ENCODE measurements around the gene DIS3L2. TPM values are rescaled to one million over a fixed set of nuclear protein-coding genes. Genes with fewer than 3 reads are reported as not detected.

Gene DIS3L2
- total and polyA plus RNA-seq, 2 experiments from 2014 or later, result 15.2 to 25.3 TPM

- TF ChIP-seq CTCF (conservative IDR thresholded peaks at IDR 0.05; ENCODE audit: low read depth in 2 of 2), result no peak
- no peak for TF ChIP-seq JUNB (IDR thresholded peaks at IDR 0.05; ENCODE audit: unreplicated experiment)
- TF ChIP-seq ZNF331 (CRISPR knock-in tag; IDR thresholded peaks at IDR 0.05; ENCODE audit: low read depth), result no peak
- TF ChIP-seq ETS1 (IDR thresholded peaks at IDR 0.05), result no peak
- no peak for TF ChIP-seq POLR2AphosphoS5 (IDR thresholded peaks at IDR 0.05; ENCODE audit: low read depth)
- no peak for TF ChIP-seq REST (IDR thresholded peaks at IDR 0.05; ENCODE audit: unreplicated experiment)
Observed at GRCh38 chr2:232291343-232291742, 329.8 kb downstream of the DIS3L2 start (continued).

- peaks cover 11% of the 10 kb centered on the region for H3K4me1 Mint-ChIP-seq
- no peaks in the 10 kb centered on the region for H3K9me3 Mint-ChIP-seq
- Histone ChIP-seq H3K36me3 (ENCODE audit: insufficient read depth) (no peaks in the 10 kb centered on the region), H4K20me1 (replicated peaks; ENCODE audit: insufficient read depth) (no peaks in the 10 kb centered on the region), H3K4me3 (0 out of 2 replicates have a peak overlapping the region, but pooled peaks have one; percentile 9), H3K4me2 (peak overlapping the region; percentile 58; the same call in 1 of the 2 replicates), H3K9me2 (ENCODE audit: insufficient read depth) (no peaks in the 10 kb centered on the region), H3K4me1 (ENCODE audit: insufficient read depth) (peaks cover 7% of the 10 kb centered on the region; the same call in 1 of the 2 replicates), H3K79me2 (replicated peaks; ENCODE audit: insufficient read depth) (no peaks in the 10 kb centered on the region), H3F3A (replicated peaks; ENCODE audit: low read depth) (no peaks in the 10 kb centered on the region), H2AFZ (no peak overlapping the region), H3K27ac (ENCODE audit: low read depth) (no peak overlapping the region), H3K27me3 (ENCODE audit: insufficient read depth) (no peaks in the 10 kb centered on the region)
- peaks cover 2% of the 10 kb centered on the region for H3K27me3 Mint-ChIP-seq (ENCODE audit: insufficient read depth, low read depth, poor library complexity)
- TF ChIP-seq EZH2 (IDR thresholded peaks at IDR 0.05; ENCODE audit: low read depth, unreplicated experiment), result no peak
- peak; percentile 91 for TF ChIP-seq CTCF (conservative IDR thresholded peaks at IDR 0.05; ENCODE audit: low read depth in 2 of 2)
- ATAC-seq, result peak; percentile 93
- DNase-seq (ENCODE audit: low spot score), result peak; percentile 88
- H3K27ac Mint-ChIP-seq, result peak overlapping the region; percentile 7; the same call in 1 of the 2 replicates
- H3K4me3 Mint-ChIP-seq, result no peak overlapping the region
- no peaks in the 10 kb centered on the region for H3K36me3 Mint-ChIP-seq (ENCODE audit: low read depth)
Observed at GRCh38 chr2:232292395-232293154, 331.1 kb downstream of the DIS3L2 start.
